Erythroblast (primary cell): ENCODE results near the gene TAF13.

Experiments
- GATA1 ChIP-seq: IDR thresholded peaks from 2 replicates; pipeline ENCODE4 v1.6.1; 2011; ENCODE audit warnings: low read depth, mild to moderate bottlenecking, control low read depth, low read length, moderate library complexity
- POLR2A ChIP-seq: IDR thresholded peaks from 2 replicates; pipeline ENCODE4 v1.6.1; 2011; ENCODE audit warnings: mild to moderate bottlenecking, low read length

- TF ChIP-seq POLR2A (no peak), GATA1 (no peak)
Measured at GRCh38 chr1:109079240-109079622, 3.4 kb upstream of the TAF13 start.
